Measurements from ENCODE around the gene TPT1. TPM values are rescaled to one million over a fixed set of nuclear protein-coding genes. Genes with fewer than 3 reads are reported as not detected.

The TPT1 gene
- polyA plus RNA-seq, 1 of the 3 experiments (the other 2 are of a cell fraction), result 1,919 TPM

- no peaks in the 10 kb centered on the region for H3K9me3 ChIP-seq
- 90% methylated on average over 4 of the region's 4 CpGs for WGBS (ENCODE audit: low lambda C conversion rate)
- DNase-seq, result no peak
- no peaks in the 10 kb centered on the region for H3K36me3 ChIP-seq (replicated peaks in 1 of 2; ENCODE audit: control insufficient read depth in 1 of 2, insufficient read depth in 2 of 2, low read length in 1 of 2)
- H3K4me1 ChIP-seq (ENCODE audit: control insufficient read depth in 1 of 2, insufficient read depth in 2 of 2, low read depth in 1 of 2, low read length in 1 of 2), result peaks cover 0 to 15% of the 10 kb centered on the region in 2 experiments; a peak in 3 of 4 replicates
- H4K20me1 ChIP-seq (ENCODE audit: insufficient read depth), result no peaks in the 10 kb centered on the region
- H3K4me3 ChIP-seq (ENCODE audit: low read depth in 2 of 2, low read length in 1 of 2), result no peak overlapping the region
- no peak overlapping the region for H3K4me2 ChIP-seq
- no peaks in the 10 kb centered on the region for H3K27me3 ChIP-seq (ENCODE audit: insufficient read depth)
- no peaks in the 10 kb centered on the region for H3K9me2 ChIP-seq
- TF ChIP-seq CHD2 (IDR thresholded peaks at IDR 0.05; ENCODE audit: low read length, partially characterized antibody) (no peak), EZH2phosphoT487 (IDR thresholded peaks at IDR 0.05; ENCODE audit: borderline replicate concordance, low read depth) (no peak)
- POLR2A ChIA-PET, result no interaction called here
- CTCF ChIA-PET, result interaction anchor here (1.3 to 2.1 kb wide), 3 partner anchors 11 to 274 kb away, joined by 3 to 6 read pairs (median 6); no protein-coding TSS in a partner anchor
- no peak overlapping the region for H3K27ac ChIP-seq (ENCODE audit: low read depth in 2 of 2, low read length in 1 of 2)
- H2AFZ ChIP-seq (ENCODE audit: low read depth), result no peak overlapping the region
- H3K79me2 ChIP-seq (ENCODE audit: insufficient read depth), result no peaks in the 10 kb centered on the region
- no peak overlapping the region for H3K9ac ChIP-seq
- H3F3A ChIP-seq (replicated peaks; ENCODE audit: insufficient read depth), result peaks cover 15% of the 10 kb centered on the region
Measured at GRCh38 chr13:45320876-45321629, 19.9 kb downstream of the TPT1 start.

DNA sequence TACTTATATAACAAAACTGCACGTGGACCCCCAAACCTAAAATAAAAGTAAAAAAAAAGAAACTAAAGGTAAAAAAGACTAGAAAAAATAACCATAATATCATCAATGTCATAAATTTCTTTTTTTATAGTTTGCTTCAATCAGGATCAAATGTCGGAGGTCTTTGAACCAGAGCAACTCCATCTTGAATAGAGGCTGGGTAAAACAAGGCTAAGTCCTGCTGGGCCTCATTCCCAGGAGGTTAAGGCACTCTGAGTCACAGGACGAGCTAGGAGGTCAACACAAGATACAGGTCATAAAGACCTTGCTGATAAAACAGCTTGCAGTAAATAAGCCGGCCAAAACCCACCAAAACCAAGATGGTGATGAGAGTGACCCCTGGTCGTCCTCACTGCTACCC, 24.0 kb downstream of the TPT1 start:
- DNase-seq, result no peak
- Histone ChIP-seq H3K79me2 (ENCODE audit: insufficient read depth) (no peaks in the 10 kb centered on the region), H4K20me1 (ENCODE audit: insufficient read depth) (no peaks in the 10 kb centered on the region), H3K27me3 (ENCODE audit: insufficient read depth) (no peaks in the 10 kb centered on the region), H3K4me2 (no peak overlapping the region), H2AFZ (ENCODE audit: low read depth) (no peak overlapping the region), H3K9me2 (no peaks in the 10 kb centered on the region), H3K27ac (ENCODE audit: low read depth in 2 of 2, low read length in 1 of 2) (no peak overlapping the region), H3K4me3 (ENCODE audit: low read depth in 2 of 2, low read length in 1 of 2) (no peak overlapping the region), H3K4me1 (ENCODE audit: control insufficient read depth in 1 of 2, insufficient read depth in 2 of 2, low read depth in 1 of 2, low read length in 1 of 2) (peaks cover 0 to 5% of the 10 kb centered on the region in 2 experiments; a peak in 1 of 4 replicates), H3F3A (replicated peaks; ENCODE audit: insufficient read depth) (no peaks in the 10 kb centered on the region), H3K9me3 (no peaks in the 10 kb centered on the region), H3K9ac (no peak overlapping the region), H3K36me3 (replicated peaks in 1 of 2; ENCODE audit: control insufficient read depth in 1 of 2, insufficient read depth in 2 of 2, low read length in 1 of 2) (no peaks in the 10 kb centered on the region)
- ChIA-PET POLR2A (no interaction called here), CTCF (no interaction called here)
- WGBS (ENCODE audit: low lambda C conversion rate), result 87% methylated on average over 5 of the region's 5 CpGs
- TF ChIP-seq TAF1 (IDR thresholded peaks at IDR 0.05; ENCODE audit: borderline replicate concordance, low read depth, low read length) (no peak), ELF1 (IDR thresholded peaks at IDR 0.05) (no peak), CHD2 (IDR thresholded peaks at IDR 0.05; ENCODE audit: low read length, partially characterized antibody) (no peak), FOSL2 (IDR thresholded peaks at IDR 0.05; ENCODE audit: borderline replicate concordance, low read depth) (no peak), NRF1 (IDR thresholded peaks at IDR 0.05; ENCODE audit: low read depth, low read length) (no peak)

- CTCF ChIA-PET, result interaction anchor here (1.0 to 1.3 kb wide), 2 partner anchors 24 to 269 kb away, joined by 4 to 5 read pairs; no protein-coding TSS in a partner anchor
- DNase-seq, result no peak
- no peak overlapping the region for H3K27ac ChIP-seq (ENCODE audit: low read depth in 2 of 2, low read length in 1 of 2)
- H3K4me3 ChIP-seq (ENCODE audit: low read depth in 2 of 2, low read length in 1 of 2), result no peak overlapping the region
- 76% methylated on average over 6 of the region's 6 CpGs for WGBS (ENCODE audit: low lambda C conversion rate)
- no peaks in the 10 kb centered on the region for H3K36me3 ChIP-seq (replicated peaks in 1 of 2; ENCODE audit: control insufficient read depth in 1 of 2, insufficient read depth in 2 of 2, low read length in 1 of 2)
- no peaks in the 10 kb centered on the region for H4K20me1 ChIP-seq (ENCODE audit: insufficient read depth)
- H3K4me1 ChIP-seq (ENCODE audit: control insufficient read depth in 1 of 2, insufficient read depth in 2 of 2, low read depth in 1 of 2, low read length in 1 of 2), result peaks cover 3 to 5% of the 10 kb centered on the region in 2 experiments; a peak in 2 of 4 replicates
- H3K9ac ChIP-seq, result no peak overlapping the region
- H3K79me2 ChIP-seq (ENCODE audit: insufficient read depth), result no peaks in the 10 kb centered on the region
- POLR2A ChIA-PET, result no interaction called here
- H3K27me3 ChIP-seq (ENCODE audit: insufficient read depth), result no peaks in the 10 kb centered on the region
- H3K4me2 ChIP-seq, result no peak overlapping the region
- H3K9me2 ChIP-seq, result no peaks in the 10 kb centered on the region
- H2AFZ ChIP-seq (ENCODE audit: low read depth), result no peak overlapping the region
- no peaks in the 10 kb centered on the region for H3K9me3 ChIP-seq
- H3F3A ChIP-seq (replicated peaks; ENCODE audit: insufficient read depth), result peaks cover 2% of the 10 kb centered on the region
- no peak for TF ChIP-seq NRF1 (IDR thresholded peaks at IDR 0.05; ENCODE audit: low read depth, low read length)
- TF ChIP-seq GABPA (IDR thresholded peaks at IDR 0.05; ENCODE audit: low read depth), result no peak
- no peak for TF ChIP-seq SMC3 (IDR thresholded peaks at IDR 0.05; ENCODE audit: low read depth, low read length)
- TF ChIP-seq FOXM1 (IDR thresholded peaks at IDR 0.05; ENCODE audit: low read depth), result no peak
- TF ChIP-seq EP300 (IDR thresholded peaks at IDR 0.05; ENCODE audit: borderline replicate concordance in 1 of 2, low read depth in 1 of 2, low read length in 1 of 2), result no peak
- TF ChIP-seq TCF12 (IDR thresholded peaks at IDR 0.05), result no peak
- no peak for TF ChIP-seq RFX5 (IDR thresholded peaks at IDR 0.05; ENCODE audit: low read length)
- no peak for TF ChIP-seq CHD2 (IDR thresholded peaks at IDR 0.05; ENCODE audit: low read length, partially characterized antibody)
- no peak for TF ChIP-seq ELF1 (IDR thresholded peaks at IDR 0.05)
- TF ChIP-seq NFIC (IDR thresholded peaks at IDR 0.05; ENCODE audit: borderline replicate concordance), result no peak
- TF ChIP-seq, protein P1, sequence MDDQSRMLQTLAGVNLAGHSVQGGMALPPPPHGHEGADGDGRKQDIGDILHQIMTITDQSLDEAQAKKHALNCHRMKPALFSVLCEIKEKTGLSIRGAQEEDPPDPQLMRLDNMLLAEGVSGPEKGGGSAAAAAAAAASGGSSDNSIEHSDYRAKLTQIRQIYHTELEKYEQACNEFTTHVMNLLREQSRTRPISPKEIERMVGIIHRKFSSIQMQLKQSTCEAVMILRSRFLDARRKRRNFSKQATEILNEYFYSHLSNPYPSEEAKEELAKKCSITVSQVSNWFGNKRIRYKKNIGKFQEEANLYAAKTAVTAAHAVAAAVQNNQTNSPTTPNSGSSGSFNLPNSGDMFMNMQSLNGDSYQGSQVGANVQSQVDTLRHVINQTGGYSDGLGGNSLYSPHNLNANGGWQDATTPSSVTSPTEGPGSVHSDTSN (IDR thresholded peaks at IDR 0.05), result no peak
- TF ChIP-seq MEF2A (IDR thresholded peaks at IDR 0.05; ENCODE audit: borderline replicate concordance, low read depth), result no peak
- TF ChIP-seq, protein P2, sequence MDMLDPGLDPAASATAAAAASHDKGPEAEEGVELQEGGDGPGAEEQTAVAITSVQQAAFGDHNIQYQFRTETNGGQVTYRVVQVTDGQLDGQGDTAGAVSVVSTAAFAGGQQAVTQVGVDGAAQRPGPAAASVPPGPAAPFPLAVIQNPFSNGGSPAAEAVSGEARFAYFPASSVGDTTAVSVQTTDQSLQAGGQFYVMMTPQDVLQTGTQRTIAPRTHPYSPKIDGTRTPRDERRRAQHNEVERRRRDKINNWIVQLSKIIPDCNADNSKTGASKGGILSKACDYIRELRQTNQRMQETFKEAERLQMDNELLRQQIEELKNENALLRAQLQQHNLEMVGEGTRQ (IDR thresholded peaks at IDR 0.05; ENCODE audit: borderline replicate concordance, low read depth, low read length), result no peak
- no peak for TF ChIP-seq TAF1 (IDR thresholded peaks at IDR 0.05; ENCODE audit: borderline replicate concordance, low read depth, low read length)
- TF ChIP-seq RAD21 (IDR thresholded peaks at IDR 0.05; ENCODE audit: low read length), result no peak
- TF ChIP-seq JUND (IDR thresholded peaks at IDR 0.05), result no peak
- TF ChIP-seq RCOR1 (IDR thresholded peaks at IDR 0.05; ENCODE audit: low read length), result no peak
- no peak for TF ChIP-seq SIN3A (IDR thresholded peaks at IDR 0.05; ENCODE audit: borderline replicate concordance, low read depth, low read length)
- no peak for TF ChIP-seq EZH2phosphoT487 (IDR thresholded peaks at IDR 0.05; ENCODE audit: borderline replicate concordance, low read depth)
Measured at GRCh38 chr13:45316338-45316737, 24.6 kb downstream of the TPT1 start.
